HG03432 (cell line): ENCODE data around the gene PHC3.

Source experiments
- ATAC-seq: cut with Tn5 transposase; IDR thresholded peaks from one replicate; pipeline ENCODE4 v1.9.1; 2021; ENCODE audit warnings: mild to moderate bottlenecking, moderate library complexity; ENCODE audit not compliant: unreplicated experiment

The PHC3 gene

GRCh38 chr3:170079536-170080165 is 101.9 kb downstream of the PHC3 start:
- no peak for ATAC-seq

DNA sequence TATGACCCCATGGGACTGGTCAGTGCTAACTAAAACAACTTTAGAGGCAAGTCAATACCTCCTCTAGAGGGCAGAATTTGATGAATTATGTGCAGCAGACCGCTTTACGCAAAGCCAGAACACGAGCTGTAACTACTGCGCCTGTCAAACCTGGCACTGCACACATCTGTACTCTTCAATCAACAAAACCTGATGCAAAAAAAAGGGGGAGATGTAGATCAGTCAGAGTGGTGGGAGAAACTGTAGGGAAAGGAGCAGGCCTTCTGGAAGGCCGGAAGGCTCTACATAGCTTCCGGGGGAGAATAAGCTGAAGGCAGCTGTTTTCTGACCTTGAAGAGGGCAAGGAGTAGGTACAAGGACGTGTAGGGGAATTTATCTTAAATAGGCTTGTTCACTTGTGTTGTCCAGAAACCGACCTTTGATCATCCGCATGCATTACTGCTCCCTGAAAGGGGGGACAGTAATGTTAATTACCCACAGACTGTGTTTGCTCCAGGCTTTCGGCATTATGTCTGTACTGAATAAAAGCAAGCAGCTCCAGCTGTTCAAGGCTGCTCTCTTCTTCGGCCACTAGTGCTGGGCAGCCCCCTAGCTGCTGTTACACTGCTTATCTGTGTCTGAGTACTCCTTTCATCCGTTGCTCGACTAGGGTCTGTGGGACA is 102.8 kb downstream of the PHC3 start:
- no peak for ATAC-seq

DNA sequence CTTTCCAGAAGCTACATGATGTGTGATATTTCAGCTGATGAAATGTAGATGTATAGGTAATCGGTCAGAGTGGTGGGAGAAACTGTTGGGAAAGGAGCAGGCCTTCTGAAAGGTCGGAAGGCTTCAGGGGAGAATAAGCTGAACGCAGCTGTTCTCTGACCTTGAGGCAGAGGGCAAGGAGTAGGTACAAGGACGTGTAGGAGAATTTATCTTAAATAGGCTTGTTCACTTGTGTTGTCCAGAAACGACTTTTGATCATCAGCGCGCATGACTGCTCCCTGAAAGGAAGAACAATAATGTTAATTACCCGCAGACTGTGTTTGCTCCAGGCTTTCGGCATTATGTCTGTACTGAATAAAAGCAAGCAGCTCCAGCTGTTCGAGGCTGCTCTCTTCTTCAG is 104.2 kb downstream of the PHC3 start:
- no peak for ATAC-seq

DNA sequence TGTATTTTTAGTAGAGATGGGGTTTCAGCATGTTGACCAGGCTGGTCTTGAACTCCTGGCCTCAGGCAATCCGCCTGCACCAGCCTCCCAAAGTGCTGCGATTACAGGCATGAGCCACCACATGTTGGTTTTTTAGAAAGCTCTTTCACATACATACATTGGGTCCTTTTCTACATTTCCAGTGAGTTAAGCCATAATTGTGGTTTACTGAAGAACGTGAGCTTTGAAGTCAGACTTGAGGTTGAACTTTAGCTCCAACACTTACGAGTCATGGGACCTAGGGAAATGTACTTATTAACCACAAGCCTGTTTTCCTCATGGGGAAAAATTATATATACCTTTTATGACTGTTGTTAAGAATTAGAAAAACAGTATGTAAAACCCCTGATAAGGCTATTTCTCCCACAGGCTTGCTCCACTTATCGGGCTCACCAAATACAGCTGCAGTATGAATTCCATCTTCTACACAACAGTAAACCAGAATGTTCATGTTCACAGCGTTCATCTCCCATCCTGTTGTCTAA is 104.8 kb downstream of the PHC3 start:
- no peak for ATAC-seq

DNA sequence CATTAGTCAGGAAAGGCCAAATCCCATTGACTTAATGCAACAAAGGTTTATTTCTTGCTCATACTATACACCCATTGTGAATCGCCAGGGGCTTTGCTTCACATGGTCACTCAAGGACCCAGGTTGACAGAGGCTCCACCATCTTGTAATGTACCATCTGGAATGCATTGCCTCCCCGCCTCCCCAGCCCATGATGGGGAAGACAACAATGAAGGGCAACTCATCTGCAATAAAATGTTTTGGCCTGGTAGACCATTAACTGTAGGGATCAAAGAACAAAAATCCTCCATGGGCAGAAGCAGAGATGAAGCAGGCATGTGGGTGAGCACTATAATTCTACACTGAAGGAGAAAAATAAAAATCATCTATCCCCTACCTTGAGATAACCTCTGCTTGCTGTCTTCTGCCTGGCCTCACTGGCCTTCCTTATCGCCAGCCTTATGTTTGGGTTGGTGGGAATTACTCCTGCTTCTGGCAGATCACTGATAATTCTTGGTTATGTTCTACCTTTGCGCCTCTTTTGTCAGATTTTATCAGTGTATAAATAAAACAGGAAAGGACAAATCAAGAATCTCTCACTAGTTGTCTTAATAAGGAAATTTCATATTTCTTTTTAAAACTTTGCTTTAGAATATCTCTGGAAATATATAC is 106.0 kb downstream of the PHC3 start:
- no peak for ATAC-seq

DNA sequence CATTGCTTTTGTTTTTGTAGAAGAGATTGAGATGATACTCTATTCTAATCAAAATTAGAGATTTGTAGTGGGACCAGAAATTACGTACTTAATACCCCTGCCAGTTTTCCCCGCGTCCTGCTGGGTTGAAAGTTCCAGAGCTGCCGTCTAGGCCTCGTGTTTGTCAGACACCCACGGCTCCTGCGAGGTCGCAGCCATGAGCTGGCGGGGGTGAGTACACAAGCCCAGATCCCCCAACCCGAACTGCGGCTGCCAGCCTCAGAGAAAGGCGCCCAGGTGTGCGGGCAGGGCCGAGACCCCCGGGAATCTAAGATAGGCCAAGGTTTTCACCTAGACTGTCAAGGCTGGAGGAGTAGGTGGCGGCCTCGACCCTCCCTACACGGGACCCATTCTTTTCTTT is 117.4 kb downstream of the PHC3 start:
- ATAC-seq = no peak

DNA sequence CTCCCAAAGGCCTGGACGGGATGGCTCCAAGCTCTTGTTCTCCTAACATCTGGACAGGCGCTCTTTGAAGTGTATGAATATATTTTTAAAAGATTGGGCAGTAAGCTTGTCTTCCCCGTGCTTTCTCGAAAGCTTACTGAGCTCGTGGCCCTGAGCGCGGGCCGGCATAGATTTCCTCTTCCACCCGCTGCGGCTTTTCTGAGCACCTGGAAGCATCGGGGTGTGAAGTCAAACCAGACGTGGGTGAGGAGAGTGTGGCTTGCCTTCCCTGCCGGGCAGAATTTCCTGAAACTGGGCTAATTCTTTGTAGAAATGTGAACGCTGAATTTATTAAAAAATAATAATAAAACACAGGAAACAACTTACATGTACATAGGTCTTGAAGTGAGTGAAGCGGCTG is 117.8 kb downstream of the PHC3 start:
- no peak for ATAC-seq

DNA sequence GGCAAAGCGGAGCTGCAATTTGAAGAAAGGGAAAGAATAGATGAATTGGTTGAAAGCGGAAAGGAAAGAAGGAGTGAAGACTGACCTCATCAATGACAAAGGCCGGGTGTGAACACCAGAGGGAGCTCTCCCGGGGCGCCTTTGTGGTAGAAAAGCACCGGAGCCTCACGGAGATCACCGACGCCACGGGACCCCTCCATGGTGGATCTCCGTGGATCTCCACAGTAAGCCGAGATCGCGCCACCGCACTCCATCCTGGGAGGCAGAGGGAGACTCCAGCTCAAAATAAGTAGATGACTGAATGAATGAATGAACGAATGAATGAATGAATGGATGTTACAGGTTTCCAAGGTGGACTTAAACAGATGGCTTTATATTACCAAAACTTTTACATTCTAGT is 118.8 kb downstream of the PHC3 start:
- no peak for ATAC-seq

DNA sequence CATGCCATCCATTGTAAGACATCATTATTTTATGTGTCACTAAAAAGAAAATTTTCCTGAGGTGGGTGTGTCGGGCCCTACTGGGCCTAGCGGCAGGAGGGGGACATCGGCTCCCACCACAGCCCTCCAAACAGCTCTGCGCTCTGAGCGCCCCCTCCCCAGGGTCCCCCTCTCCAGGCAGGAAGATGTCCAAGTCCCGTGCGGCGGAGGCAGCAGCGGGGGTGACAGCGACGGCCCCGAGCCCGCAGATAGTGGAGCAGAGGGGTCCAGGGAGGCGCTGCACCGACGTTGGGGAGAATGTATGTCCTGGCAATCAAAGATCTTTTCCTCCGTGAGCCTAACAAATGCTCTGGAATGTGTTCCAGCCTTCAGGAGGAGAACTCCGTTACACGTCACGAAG is 119.5 kb downstream of the PHC3 start:
- no peak for ATAC-seq

DNA sequence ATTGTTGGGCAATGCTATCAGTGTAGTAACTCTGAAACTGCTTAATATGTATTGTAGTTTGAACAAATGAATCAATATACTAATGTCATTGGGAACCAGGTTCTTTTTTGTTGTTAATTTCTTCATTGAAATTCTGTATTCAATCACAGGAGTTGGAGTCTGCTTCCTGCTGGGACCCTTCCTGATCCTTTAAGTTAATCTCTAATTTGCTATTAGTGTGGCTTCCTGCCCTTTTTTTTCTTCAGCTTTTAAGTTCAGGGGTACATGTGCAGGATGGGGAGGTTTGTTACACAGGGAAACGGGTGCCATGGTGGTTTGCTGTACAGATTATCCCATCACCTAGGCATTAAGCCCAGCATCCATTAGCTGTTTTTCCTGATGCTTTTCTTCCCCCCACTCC is 122.1 kb downstream of the PHC3 start:
- ATAC-seq = no peak

GRCh38 chr3:170058127-170058526 is 123.4 kb downstream of the PHC3 start:
- ATAC-seq = no peak

DNA sequence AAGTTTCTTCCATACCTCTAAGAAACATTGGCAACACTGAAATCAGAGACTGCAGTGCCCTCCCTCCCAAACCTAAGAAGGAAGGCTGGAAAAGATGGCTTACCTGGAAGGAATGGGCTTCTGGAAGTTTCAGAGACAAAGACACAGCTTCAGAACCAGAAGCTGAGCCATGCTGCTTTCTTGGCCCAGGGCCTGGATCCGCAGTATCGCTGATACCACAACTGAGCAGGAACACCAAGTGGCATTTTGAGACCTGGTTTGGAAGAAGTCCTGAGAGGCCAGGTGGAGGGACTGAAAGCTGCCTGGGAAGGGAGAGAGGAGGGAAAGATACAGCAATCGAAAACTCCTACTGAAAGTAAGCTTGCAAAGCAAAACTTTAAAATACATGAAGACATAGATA is 124.0 kb downstream of the PHC3 start:
- no peak for ATAC-seq

DNA sequence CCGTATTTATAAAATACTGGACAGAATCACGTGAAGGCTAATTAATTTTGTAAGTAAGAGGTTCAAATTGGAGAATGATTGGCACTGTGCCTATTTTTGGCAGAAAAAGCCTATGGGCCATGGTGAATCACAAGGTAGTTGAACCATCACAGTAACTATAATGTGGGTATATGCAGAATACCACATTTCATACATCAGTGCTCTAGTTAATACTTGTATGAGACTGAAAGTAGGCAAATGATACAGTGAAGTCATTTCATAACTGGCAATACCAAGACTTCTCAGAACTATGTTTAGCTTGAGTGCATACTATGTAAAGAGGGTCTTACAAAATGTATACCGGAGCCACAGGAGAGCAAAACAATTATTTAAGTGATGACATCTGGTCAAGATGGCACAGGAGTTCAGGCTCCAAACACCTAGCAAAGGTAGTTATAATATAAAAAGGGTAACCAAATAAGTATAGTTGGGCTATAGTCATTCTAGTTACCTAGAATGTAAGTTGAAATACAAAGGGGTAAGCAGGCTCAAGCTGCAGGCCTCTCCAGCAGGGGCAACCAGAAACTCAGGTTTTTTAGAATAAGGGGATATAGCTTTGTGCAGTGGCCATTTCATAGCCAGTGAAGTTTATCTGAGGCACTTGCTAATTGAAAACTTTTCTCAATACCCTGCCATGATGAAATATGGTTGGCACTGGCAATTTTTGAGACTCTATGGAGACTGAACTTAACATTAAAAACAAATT is 124.7 kb downstream of the PHC3 start:
- peak; percentile 92 for ATAC-seq

DNA sequence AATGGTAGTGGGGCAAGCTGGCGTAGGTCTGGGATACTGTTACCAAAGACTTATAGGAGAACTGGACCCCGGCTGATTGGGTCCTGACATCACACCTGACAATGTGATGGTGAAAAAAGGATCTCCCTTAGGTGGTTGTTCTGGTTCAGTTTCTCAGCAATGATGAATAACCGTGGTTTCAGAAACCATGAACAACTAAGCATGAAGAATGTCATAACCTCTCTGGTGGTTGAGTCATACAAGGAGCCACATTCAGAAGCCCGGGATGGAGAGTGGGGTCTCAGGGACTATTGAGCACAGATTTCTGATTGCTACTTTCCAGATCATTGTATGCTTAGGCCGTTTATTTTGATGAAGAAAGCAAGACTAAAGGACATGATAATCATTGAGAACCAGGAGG is 126.3 kb downstream of the PHC3 start:
- peak; percentile 75 for ATAC-seq

DNA sequence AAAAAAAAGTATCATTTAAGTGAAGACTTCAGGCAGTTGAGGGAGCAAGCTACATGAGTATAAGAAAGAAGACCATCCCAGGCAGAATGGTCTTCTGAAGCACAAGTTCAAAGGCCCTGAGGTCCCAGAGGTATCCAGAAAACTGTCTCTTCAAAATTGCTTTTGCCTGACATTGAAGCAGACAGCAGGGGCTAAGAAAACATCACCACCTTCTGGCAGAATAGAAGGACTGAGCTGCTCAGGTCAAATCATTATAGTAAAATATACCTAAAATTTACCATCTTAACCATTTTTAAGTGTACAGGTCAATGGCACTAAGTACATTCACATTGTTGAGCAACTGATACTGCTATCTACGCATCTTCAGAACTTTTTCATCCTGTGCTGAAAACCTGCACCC is 127.3 kb downstream of the PHC3 start:
- no peak for ATAC-seq

DNA sequence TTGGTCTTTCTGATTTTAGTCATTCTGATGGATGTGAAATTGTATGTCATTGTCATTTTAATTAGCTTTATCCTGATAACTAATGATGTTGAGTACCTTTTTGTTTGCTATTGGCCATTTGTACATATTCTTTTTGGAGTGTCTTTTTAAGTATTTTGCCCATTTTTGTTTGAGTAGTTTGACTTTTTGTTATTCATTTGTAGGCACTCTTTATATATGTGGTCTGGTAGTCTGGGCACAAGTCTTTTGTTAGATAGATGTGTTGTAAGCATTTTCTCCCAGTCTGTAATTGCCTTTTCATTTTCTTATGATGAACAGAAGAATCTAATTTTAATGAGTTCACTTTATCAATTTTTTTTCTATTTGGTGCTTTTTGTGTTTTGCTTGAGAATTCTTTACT is 129.1 kb downstream of the PHC3 start:
- ATAC-seq = no peak

DNA sequence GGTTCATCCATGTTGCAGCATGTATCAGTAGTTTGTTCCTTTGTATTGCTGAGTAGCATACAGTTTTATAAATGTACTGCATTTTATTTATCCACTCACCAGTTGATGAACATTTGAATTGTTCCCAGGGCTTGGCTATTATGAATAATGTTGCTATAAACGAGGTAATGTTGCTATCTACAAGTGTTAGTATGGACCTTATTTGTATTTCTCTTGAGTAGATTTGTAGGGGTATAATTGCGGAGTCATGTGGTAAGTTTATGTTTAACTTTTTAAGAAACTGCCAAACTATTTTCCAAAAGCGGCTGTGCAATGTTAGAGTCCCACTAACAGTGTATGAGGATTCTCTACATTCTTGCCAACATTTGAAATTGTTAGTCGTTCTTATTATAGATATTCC is 130.8 kb downstream of the PHC3 start:
- ATAC-seq = no peak

DNA sequence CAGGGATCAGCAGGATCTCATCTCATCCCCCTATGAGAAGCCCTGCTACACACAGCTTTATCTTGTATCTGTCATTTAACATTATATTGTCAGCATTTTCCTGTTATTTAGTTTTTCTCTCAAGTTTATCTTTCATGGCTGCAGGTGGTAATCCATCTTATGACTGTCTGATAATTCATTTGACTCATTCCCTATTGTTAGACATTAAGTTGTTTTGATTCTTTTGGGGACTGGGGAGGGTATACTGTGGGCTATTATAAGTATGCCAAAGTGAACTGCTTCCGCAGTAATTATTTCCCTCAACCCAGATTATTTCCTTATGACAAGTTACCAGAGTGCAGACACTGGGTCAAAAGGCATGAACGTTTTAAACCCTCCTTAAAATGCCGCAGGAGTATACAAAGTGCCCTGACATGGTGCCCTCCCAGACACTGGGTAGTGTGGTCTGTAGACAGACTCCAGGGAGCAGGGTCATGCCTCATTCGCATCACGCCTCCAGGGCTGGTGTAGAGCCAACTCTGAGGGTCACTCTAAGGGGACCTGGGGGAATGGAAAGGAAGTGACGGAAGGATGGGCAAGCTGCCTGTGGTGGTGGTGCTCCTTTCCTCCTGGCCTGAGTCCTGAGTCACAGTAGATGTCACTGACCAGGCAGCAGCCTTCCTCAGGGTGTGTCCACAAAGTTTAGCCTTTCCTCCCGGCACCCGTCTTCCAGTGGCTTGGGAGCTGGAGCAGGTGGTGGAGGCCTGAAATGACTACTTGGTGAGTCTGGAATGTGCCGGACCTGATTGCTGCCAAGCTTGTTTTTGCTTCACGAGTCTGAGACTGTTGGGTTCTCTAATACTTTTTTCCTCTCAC is 132.2 kb downstream of the PHC3 start:
- ATAC-seq = no peak

DNA sequence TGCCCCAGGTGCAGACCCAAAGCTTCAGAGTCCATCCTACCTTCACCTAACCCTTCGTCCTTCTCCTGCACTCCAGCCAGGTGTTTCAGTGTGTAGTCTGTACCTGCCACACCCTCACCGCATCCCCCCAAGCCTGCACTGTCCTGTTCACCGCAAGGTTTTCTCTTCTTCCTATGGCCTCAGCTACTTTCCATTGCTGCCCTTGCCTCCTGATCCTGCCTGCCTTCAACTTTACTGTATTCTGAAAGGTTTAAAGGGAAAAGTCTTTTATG is 134.5 kb downstream of the PHC3 start:
- no peak for ATAC-seq

GRCh38 chr3:170046269-170047132 is 135.0 kb downstream of the PHC3 start:
- no peak for ATAC-seq
